Right renal pelvis (tissue), 4 donors: ENCODE results near the gene GRID1. TPM values are rescaled to one million over a fixed set of nuclear protein-coding genes. Genes with fewer than 3 reads are reported as not detected.
"Not testable (repeated sequence)": the region's sequence is repeated elsewhere in the genome, so short reads cannot be mapped to it uniquely, and the experiment has no call there.

ENCODE experiments used
- DNase-seq, 4 donors: peaks; one replicate each; pipeline ENCODE4 v3.0.0-alpha.2; 2013; ENCODE audit warnings: low read depth in 4 of 4, low spot score in 3 of 4, missing footprints in 1 of 4
- polyA plus RNA-seq, 4 donors: library from polyadenylated mRNA; unstranded; fragments of 120-200 nt; gene quantifications; one replicate each; pipeline ENCODE4 v1.2.1, GENCODE V29; 2013; ENCODE audit not compliant: insufficient read length in 4 of 4

GRID1 gene
- polyA plus RNA-seq, 4 donors: 1.5 to 2.3 (median 2.1) TPM

- no peak for DNase-seq
These were observed 188.0 kb downstream of the GRID1 start for GRCh38 chr10:86178401-86179152.

DNA sequence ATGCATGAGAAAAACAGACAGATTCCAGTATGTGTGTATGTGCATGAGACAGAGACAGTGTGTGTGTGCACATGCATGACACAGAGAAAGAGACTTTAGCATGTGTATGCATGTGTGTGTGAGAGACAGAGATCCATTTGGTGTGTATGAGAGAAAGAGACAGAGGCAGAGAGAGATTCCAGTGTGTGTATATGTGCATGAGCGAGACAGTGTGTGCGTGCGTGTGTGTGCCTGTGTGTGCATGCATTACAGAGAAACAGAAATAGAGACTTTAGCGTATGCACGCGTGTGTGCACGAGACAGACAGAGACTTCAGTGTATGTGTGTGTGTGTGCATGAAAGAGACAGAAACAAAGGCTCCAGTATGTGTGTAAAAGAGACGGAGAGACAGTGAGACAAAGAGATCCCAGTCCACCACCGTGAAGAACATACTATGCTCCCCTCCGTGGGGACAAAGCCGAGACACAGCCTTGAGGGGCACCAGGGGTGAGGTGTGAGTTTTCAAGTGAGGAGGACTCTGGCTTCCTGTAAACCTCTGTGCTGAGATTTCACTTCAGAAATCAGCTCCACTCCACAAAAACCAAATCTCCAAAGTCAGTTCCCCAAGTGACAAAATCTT is 188.9 kb downstream of the GRID1 start:
- DNase-seq: no peak

GRCh38 chr10:86176850-86177536 is 189.6 kb downstream of the GRID1 start:
- no peak for DNase-seq

- DNase-seq: not testable (repeated sequence)
These were observed 191.1 kb downstream of the GRID1 start for GRCh38 chr10:86175476-86175875.

GRCh38 chr10:86172301-86172700 is 194.3 kb downstream of the GRID1 start:
- no peak for DNase-seq

DNA sequence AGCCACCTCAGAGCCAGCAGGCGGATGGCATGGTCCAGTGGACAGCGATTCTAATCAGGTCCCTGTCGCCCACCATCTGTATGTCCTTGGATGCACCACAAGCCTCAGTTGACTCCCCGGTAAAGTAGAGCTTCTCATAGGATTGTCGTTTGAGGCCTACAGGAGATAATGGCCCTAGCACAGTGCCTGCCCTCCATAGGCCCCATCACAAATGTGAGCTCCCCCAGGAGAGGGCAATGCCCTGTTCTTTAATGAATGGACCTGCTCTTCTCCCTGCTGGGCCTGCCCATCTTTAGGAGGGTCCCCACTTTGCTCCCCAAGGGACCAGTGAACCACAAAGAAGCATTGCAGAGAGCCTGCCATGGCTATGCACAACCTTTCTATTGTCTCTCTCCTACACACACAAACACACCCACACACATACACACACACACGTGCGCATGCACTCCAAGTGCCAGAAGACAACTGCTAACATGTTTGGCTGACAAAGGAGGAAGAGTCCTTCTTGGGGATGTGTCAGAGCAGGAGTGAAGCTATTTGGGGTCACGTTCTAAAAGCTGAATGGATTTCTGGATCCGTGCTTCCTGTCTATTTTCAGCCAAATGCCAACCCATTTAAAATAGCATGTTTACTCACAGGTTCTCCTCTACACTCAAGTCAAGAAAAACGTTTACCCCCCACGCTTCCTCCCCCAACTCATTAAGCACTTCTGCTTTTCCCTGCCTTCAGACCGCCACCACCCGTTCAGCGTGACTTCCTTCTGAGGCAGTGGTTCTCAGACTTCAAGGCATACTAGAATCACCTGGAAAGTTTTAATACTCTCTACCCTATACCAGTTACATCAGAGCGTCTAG is 196.1 kb downstream of the GRID1 start:
- DNase-seq: no peak

- no peak for DNase-seq
These were observed 196.9 kb downstream of the GRID1 start for GRCh38 chr10:86169506-86170254.

- no peak for DNase-seq
These were observed 197.5 kb downstream of the GRID1 start for GRCh38 chr10:86169066-86169465.

DNA sequence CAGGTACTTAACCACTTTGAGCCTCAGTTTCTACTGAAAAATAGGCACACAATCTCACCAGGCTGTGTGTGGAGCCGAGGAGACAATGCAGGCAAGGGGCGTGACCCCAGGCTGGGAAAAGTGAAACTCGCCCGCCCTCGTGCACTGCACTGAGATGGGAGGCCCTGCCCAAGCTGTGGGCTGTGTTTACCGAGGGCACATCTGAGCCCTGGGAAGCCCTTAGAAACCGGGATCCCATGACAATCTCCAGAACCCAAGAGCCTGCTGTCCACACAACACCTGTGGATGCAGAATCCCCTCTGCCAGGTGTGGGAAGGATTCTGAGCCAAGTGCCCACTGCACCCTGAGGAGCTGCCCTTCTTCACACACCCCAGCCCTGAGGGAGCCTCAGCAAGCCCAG is 198.3 kb downstream of the GRID1 start:
- no peak for DNase-seq

DNA sequence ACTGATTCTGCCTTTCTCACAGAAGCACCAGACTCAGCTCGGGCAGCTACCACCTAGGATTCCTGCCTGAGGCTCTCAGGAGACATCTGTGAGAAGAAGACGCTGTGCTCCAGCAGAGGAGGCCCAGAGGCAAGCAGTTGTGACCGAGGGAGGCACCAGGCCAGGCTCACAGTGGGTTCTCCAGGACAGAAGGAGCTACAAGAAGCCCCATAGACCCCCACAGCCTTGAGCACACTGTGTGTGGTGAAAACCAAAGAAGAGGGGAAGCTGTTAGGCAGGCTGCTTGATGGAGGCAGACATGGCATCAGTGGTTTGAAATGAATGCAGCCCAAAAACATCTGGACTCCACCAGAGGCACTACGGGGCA is 198.8 kb downstream of the GRID1 start:
- DNase-seq: no peak

- DNase-seq: no peak
These were observed 199.4 kb downstream of the GRID1 start for GRCh38 chr10:86167121-86167761.

DNA sequence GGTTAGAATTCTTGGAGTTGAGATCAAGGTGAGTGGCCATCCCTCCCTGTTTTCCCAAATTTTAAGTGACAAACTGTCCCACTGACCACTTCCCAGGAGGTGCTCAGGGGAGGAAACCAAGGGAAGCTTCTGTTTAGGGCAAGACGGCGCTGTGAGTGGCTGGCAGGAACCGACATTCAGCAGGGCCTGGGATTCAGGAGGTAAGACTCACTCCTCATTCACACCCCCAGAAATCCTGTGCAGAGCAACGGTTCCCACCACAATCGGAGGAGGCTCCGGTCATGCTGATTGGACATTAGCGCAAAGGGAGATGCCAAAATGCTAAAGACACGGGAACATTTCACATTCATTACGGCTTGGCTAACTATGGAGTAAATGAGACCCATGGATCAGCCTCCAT is 200.9 kb downstream of the GRID1 start:
- DNase-seq: no peak

GRCh38 chr10:86164960-86165630 is 201.5 kb downstream of the GRID1 start:
- DNase-seq: no peak

GRCh38 chr10:86164174-86164774 is 202.3 kb downstream of the GRID1 start:
- no peak for DNase-seq

GRCh38 chr10:86163522-86164173 is 202.9 kb downstream of the GRID1 start:
- no peak for DNase-seq

- DNase-seq: no peak
These were observed 203.7 kb downstream of the GRID1 start for GRCh38 chr10:86162696-86163400.

DNA sequence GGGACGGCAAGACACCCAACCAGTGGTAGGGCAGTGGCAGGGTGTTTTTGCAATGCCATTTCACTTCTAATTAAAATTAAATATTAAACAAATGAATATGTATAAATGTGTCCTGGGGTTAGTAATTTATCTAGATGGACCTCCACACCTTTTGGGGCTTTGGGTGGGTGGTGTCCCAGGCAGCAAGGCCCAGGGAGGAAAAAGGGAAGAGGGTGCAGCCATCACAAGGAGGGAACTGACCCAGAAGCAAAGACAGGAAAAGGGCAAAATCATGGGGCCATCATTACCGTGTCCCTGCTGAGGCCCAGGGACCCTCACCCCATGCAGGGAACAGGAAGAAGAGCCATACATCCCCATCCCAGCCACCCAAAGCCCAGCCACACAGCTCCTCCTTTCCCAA is 204.6 kb downstream of the GRID1 start:
- no peak for DNase-seq
